WTC11 (cell line): ENCODE data around the gene AJM1. TPM values are rescaled to one million over a fixed set of nuclear protein-coding genes. Genes with fewer than 3 reads are reported as not detected.
A peak's percentile ranks its signal among the peaks of the same experiment; 100 is the strongest.
"Not testable (repeated sequence)": the region's sequence is repeated elsewhere in the genome, so short reads cannot be mapped to it uniquely, and the experiment has no call there.

Experiments used
- ATAC-seq: fragments of 200-7000 bp; cut with Tn5 transposase; 2 replicates; pipeline ENCODE4 v1.10.0; 2021; ENCODE audit warnings: mild to moderate bottlenecking, moderate library complexity
- CTCF ChIA-PET: fragments of 300-600 bp; sonication (Branson Sonifier 250); formaldehyde crosslinking; loops from one replicate; lab custom pipeline; 2021; ENCODE audit warnings: antibody characterized with exemption; lab: Charles Lee
- POLR2A ChIA-PET: fragments of 350-600 bp; sonication (Branson Sonifier 250); formaldehyde crosslinking; loops from one replicate; lab custom pipeline; 2021; ENCODE audit warnings: antibody characterized with exemption; lab: Charles Lee
- DNase-seq: peaks from one replicate; pipeline ENCODE4 v3.0.0; 2021; ENCODE audit warnings: low spot score
- H3K27ac Mint-ChIP-seq: 2 replicates; pipeline ENCODE4 v1.8.0; 2021; ENCODE audit warnings: mixed read lengths
- H3K27me3 Mint-ChIP-seq: 2 replicates; pipeline ENCODE4 v1.8.0; 2021; ENCODE audit warnings: low read depth, mild to moderate bottlenecking, moderate library complexity, mixed read lengths
- H3K36me3 Mint-ChIP-seq: 2 replicates; pipeline ENCODE4 v1.8.0; 2021; ENCODE audit warnings: mixed read lengths
- H3K4me1 Mint-ChIP-seq: 2 replicates; pipeline ENCODE4 v1.8.0; 2022; ENCODE audit warnings: mixed read lengths
- H3K4me3 Mint-ChIP-seq: 2 replicates; pipeline ENCODE4 v1.8.0; 2021; ENCODE audit warnings: mild to moderate bottlenecking, moderate library complexity, mixed read lengths
- H3K9me3 Mint-ChIP-seq: 2 replicates; pipeline ENCODE4 v1.8.0; 2021; ENCODE audit warnings: mixed read lengths
- ETV6 ChIP-seq: sonication (generic); formaldehyde crosslinking; IDR thresholded peaks from 2 replicates; pipeline ENCODE4 v1.8.1; 2022; ENCODE audit warnings: mild to moderate bottlenecking, missing genetic modification reagents
- FOXJ3 ChIP-seq: sonication (generic); formaldehyde crosslinking; IDR thresholded peaks from 2 replicates; pipeline ENCODE4 v1.9.0; 2021; ENCODE audit warnings: missing genetic modification reagents, mild to moderate bottlenecking, borderline replicate concordance
- GTF2I ChIP-seq: fragments of 250-450 bp; sonication (Bioruptor Pico); conservative IDR thresholded peaks from 2 replicates; pipeline ENCODE4 v1.4.0; 2021; ENCODE audit warnings: mild to moderate bottlenecking
- HMGA2 ChIP-seq: fragments of 250-450 bp; sonication (Bioruptor Pico); IDR thresholded peaks from 2 replicates; pipeline ENCODE4 v1.4.0; 2021; ENCODE audit warnings: mild to moderate bottlenecking, moderate library complexity
- MXD4 ChIP-seq: fragments of 250-450 bp; sonication (Bioruptor Pico); IDR thresholded peaks from 2 replicates; pipeline ENCODE4 v1.8.0; 2021; ENCODE audit warnings: mild to moderate bottlenecking, moderate library complexity, borderline replicate concordance
- RORB ChIP-seq: fragments of 250-450 bp; sonication (Bioruptor Pico); IDR thresholded peaks from 2 replicates; pipeline ENCODE4 v1.9.0; 2021; ENCODE audit warnings: mild to moderate bottlenecking
- TEAD1 ChIP-seq: sonication (generic); formaldehyde crosslinking; IDR thresholded peaks from 2 replicates; pipeline ENCODE4 v1.8.0; 2022; ENCODE audit warnings: mild to moderate bottlenecking, missing genetic modification reagents
- ZNF121 ChIP-seq: sonication (generic); formaldehyde crosslinking; IDR thresholded peaks from 2 replicates; pipeline ENCODE4 v1.8.0; 2023; ENCODE audit warnings: missing genetic modification reagents
- total RNA-seq: library from RNA; stranded (reverse); gene quantifications from 3 replicates; pipeline ENCODE4 v1.2.3, GENCODE V29; 2021
- TF ChIP-seq, protein P1 (sequence below): sonication (generic); formaldehyde crosslinking; IDR thresholded peaks from 2 replicates; pipeline ENCODE4 v1.8.0; 2023; ENCODE audit warnings: mild to moderate bottlenecking, missing genetic modification reagents
- TF ChIP-seq, protein P2 (sequence below): sonication (generic); formaldehyde crosslinking; IDR thresholded peaks from 2 replicates; pipeline ENCODE4 v1.8.1; 2022; ENCODE audit warnings: mild to moderate bottlenecking, moderate library complexity, missing genetic modification reagents
- TF ChIP-seq, protein P3 (sequence below): sonication (generic); formaldehyde crosslinking; IDR thresholded peaks from 2 replicates; pipeline ENCODE4 v1.8.1; 2023; ENCODE audit warnings: mild to moderate bottlenecking, missing genetic modification reagents, moderate library complexity

AJM1 gene
- total RNA-seq, 1 experiment from 2014 or later = 1.6 TPM

DNA sequence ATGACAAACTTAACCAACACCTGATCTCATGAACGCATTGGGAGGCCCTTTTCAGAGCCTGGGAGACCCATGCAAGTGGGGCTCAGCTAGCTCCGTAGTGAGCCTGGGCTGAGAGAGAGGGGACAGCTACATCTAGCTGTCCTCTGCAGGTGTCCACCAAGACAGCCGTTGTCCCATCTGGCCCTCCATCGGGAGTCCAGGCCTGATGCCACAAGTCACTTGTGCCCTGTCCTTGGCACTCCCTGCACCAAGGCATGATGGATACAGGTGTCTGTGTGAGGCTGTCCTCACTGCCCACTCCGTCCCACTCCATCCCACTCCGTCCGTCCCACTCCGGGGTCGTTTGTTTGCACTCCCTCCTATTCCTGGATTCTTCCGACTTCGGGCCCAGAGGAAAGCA, 26.4 kb downstream of the AJM1 start (continued):
- TF ChIP-seq, protein P1, sequence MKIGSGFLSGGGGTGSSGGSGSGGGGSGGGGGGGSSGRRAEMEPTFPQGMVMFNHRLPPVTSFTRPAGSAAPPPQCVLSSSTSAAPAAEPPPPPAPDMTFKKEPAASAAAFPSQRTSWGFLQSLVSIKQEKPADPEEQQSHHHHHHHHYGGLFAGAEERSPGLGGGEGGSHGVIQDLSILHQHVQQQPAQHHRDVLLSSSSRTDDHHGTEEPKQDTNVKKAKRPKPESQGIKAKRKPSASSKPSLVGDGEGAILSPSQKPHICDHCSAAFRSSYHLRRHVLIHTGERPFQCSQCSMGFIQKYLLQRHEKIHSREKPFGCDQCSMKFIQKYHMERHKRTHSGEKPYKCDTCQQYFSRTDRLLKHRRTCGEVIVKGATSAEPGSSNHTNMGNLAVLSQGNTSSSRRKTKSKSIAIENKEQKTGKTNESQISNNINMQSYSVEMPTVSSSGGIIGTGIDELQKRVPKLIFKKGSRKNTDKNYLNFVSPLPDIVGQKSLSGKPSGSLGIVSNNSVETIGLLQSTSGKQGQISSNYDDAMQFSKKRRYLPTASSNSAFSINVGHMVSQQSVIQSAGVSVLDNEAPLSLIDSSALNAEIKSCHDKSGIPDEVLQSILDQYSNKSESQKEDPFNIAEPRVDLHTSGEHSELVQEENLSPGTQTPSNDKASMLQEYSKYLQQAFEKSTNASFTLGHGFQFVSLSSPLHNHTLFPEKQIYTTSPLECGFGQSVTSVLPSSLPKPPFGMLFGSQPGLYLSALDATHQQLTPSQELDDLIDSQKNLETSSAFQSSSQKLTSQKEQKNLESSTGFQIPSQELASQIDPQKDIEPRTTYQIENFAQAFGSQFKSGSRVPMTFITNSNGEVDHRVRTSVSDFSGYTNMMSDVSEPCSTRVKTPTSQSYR (CRISPR knock-in tag) = no peak
- TF ChIP-seq TEAD1 (CRISPR knock-in tag) = no peak
- TF ChIP-seq MXD4 (CRISPR knock-in tag) = no peak
- no peak for TF ChIP-seq ETV6 (CRISPR knock-in tag)
- no peak for TF ChIP-seq GTF2I (CRISPR knock-in tag)
- TF ChIP-seq RORB (CRISPR knock-in tag) = no peak
- TF ChIP-seq, protein P2, sequence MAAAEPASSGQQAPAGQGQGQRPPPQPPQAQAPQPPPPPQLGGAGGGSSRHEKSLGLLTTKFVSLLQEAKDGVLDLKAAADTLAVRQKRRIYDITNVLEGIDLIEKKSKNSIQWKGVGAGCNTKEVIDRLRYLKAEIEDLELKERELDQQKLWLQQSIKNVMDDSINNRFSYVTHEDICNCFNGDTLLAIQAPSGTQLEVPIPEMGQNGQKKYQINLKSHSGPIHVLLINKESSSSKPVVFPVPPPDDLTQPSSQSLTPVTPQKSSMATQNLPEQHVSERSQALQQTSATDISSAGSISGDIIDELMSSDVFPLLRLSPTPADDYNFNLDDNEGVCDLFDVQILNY (CRISPR knock-in tag) = no peak

DNA sequence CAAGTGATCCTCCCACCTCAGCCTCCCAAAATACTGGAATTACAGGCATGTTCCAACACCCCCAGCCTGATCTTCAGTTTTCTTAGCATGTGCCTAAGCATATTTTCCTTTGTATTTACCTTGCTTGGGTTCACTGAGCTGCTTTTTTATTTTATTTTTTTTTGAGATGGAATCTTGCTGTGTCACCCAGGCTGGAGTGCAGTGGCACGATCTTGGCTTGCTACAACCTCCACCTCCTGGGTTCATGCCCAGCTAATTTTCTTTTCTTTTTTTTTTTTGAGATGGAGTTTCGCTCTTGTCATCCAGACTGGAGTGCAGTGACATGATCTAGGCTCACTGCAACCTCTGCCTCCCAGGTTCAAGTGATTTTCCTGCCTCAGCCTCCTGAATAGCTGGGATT, 27.3 kb downstream of the AJM1 start:
- peaks cover 34% of the 10 kb centered on the region for H3K36me3 Mint-ChIP-seq
- H3K4me3 Mint-ChIP-seq, DNase-seq, ATAC-seq, H3K27ac Mint-ChIP-seq, H3K4me1 Mint-ChIP-seq: not testable (repeated sequence)
- ChIA-PET POLR2A (interaction anchor here (0.6 to 1.1 kb wide), 2 partner anchors 16 to 302 kb away, joined by 3 read pairs; partner anchors contain the start of genes TMEM210 and TRAF2), CTCF (interaction anchor here (1.0 kb wide), 1 partner anchor 27 kb away, joined by 4 read pairs; the partner anchor contains the start of gene AJM1)
- peaks cover 35% of the 10 kb centered on the region for H3K9me3 Mint-ChIP-seq
- peaks cover 25% of the 10 kb centered on the region for H3K27me3 Mint-ChIP-seq

DNA sequence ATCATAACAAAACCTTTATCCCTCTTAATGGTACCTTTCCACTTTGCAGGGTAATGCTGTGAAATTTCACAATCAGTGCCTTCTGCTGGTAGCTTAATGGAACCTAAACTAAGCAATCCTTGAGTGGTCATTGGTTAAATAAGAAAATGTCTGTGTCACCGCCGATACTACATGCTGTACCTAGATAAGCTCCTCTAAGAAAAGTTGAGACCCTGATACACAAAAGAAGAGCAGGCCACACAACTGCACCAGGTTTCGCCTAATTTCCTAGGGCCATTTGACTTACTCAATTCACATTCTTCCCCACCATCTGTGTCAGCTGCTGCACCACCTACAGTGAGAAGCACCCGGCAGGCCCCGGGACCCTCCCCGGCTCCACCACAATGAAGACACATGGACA, 32.9 kb downstream of the AJM1 start:
- DNase-seq = no peak
- no peak for ATAC-seq
- POLR2A ChIA-PET = no interaction called here
- Mint-ChIP-seq H3K4me3 (no peak overlapping the region), H3K27ac (no peak overlapping the region), H3K4me1 (no peaks in the 10 kb centered on the region), H3K27me3 (peaks cover 47% of the 10 kb centered on the region), H3K9me3 (peaks cover 31% of the 10 kb centered on the region), H3K36me3 (peaks cover 14% of the 10 kb centered on the region)
- TF ChIP-seq FOXJ3 (CRISPR knock-in tag) = no peak
- CTCF ChIA-PET = interaction anchor here (0.7 kb wide), 1 partner anchor 100 kb away, joined by 3 read pairs; no protein-coding TSS in a partner anchor

DNA sequence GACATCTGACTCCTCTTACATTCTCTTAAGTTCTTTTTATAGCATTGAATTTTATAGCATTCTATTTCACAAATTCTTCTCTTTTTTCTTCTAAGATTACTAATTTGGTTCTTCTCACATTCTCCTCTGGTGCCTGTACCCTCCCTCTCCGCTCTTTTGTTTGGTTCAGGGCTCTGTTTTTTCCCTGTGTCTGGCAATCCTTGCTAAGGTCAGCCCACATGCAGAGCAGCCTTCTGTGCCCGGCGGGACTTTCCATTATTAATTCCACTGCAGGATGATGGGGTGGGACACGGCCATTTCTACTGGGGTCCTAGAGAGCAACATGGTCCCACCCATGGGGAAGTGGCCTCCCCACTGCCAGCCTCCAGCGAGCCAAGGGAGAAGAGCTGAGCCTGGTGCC, 34.2 kb downstream of the AJM1 start:
- H3K4me3 Mint-ChIP-seq = no peak overlapping the region
- POLR2A ChIA-PET = interaction anchor here (0.6 kb wide), 1 partner anchor 288 kb away, joined by 4 read pairs; no protein-coding TSS in a partner anchor

DNA sequence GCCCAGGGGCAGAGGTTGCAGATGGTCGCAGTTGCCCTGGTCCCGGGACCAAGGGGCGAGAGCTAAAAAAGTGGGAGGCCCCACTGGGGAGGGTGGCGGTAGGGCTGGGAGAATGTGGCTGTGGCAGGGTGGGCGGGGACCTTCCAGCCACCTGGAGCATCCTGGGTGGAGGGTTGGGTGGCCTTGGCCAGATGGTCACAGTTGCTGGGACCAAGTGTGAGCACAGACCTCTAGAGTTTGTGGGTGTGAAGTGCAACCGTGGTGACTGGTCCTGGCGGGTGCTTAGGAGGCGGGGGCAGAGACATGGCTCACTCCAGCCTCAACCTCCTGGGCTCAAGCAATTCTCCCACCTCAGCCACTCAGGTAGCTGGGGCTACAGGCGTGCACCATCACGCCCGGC, 38.4 kb downstream of the AJM1 start:
- H3K27me3 Mint-ChIP-seq = peaks cover 23% of the 10 kb centered on the region
- H3K4me3 Mint-ChIP-seq = no peak overlapping the region
- ChIA-PET POLR2A (interaction anchor here (0.7 kb wide), 1 partner anchor 104 kb away, joined by 3 read pairs; no protein-coding TSS in a partner anchor), CTCF (no interaction called here)
- ATAC-seq (peak; percentile 27; the same call in 1 of the 2 replicates), DNase-seq (no peak)
- H3K27ac Mint-ChIP-seq = no peak overlapping the region
- H3K4me1 Mint-ChIP-seq = peaks cover 2% of the 10 kb centered on the region; the same call in 1 of the 2 replicates
- peaks cover 8% of the 10 kb centered on the region for H3K9me3 Mint-ChIP-seq
- H3K36me3 Mint-ChIP-seq = no peaks in the 10 kb centered on the region
- TF ChIP-seq, protein P2 (CRISPR knock-in tag) = no peak
- TF ChIP-seq TEAD1 (CRISPR knock-in tag) = no peak

More for the DNA sequence above, 34.2 kb downstream of the AJM1 start:
- no peaks in the 10 kb centered on the region for H3K4me1 Mint-ChIP-seq
- DNase-seq (no peak), ATAC-seq (no peak)
- TF ChIP-seq ZNF121 (CRISPR knock-in tag) (no peak), HMGA2 (CRISPR knock-in tag) (no peak)
- TF ChIP-seq, protein P3, sequence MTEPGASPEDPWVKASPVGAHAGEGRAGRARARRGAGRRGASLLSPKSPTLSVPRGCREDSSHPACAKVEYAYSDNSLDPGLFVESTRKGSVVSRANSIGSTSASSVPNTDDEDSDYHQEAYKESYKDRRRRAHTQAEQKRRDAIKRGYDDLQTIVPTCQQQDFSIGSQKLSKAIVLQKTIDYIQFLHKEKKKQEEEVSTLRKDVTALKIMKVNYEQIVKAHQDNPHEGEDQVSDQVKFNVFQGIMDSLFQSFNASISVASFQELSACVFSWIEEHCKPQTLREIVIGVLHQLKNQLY = no peak
- TF ChIP-seq, all 79 proteins: peak for 0
- CTCF ChIA-PET = no interaction called here
- Mint-ChIP-seq H3K36me3 (peaks cover 11% of the 10 kb centered on the region), H3K27me3 (peaks cover 44% of the 10 kb centered on the region), H3K9me3 (peaks cover 25% of the 10 kb centered on the region), H3K27ac (no peak overlapping the region)
